Loucy (cell line): Measurements from ENCODE around the gene KIR2DL4.

Experiments used
- EZH2phosphoT487 ChIP-seq: fragments of 200-600 bp; IDR thresholded peaks from 2 replicates; pipeline ENCODE4 v1.6.1; 2018; ENCODE audit warnings: antibody characterized with exemption, mild to moderate bottlenecking, moderate library complexity, borderline replicate concordance
- TF ChIP-seq, protein P1 (sequence below): fragments of 200-600 bp; sonication (generic); conservative IDR thresholded peaks from 2 replicates; pipeline ENCODE4 v1.5.1; 2014; ENCODE audit warnings: mild to moderate bottlenecking, antibody characterized with exemption, low read length

GRCh38 chr19:54805665-54806515, 2.5 kb downstream of the KIR2DL4 start:
- TF ChIP-seq, protein P1, sequence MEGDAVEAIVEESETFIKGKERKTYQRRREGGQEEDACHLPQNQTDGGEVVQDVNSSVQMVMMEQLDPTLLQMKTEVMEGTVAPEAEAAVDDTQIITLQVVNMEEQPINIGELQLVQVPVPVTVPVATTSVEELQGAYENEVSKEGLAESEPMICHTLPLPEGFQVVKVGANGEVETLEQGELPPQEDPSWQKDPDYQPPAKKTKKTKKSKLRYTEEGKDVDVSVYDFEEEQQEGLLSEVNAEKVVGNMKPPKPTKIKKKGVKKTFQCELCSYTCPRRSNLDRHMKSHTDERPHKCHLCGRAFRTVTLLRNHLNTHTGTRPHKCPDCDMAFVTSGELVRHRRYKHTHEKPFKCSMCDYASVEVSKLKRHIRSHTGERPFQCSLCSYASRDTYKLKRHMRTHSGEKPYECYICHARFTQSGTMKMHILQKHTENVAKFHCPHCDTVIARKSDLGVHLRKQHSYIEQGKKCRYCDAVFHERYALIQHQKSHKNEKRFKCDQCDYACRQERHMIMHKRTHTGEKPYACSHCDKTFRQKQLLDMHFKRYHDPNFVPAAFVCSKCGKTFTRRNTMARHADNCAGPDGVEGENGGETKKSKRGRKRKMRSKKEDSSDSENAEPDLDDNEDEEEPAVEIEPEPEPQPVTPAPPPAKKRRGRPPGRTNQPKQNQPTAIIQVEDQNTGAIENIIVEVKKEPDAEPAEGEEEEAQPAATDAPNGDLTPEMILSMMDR: no peak
- no peak for TF ChIP-seq EZH2phosphoT487
